Left cardiac atrium (tissue), 4 donors: ENCODE results near the gene S100P. TPM values are rescaled to one million over a fixed set of nuclear protein-coding genes. Genes with fewer than 3 reads are reported as not detected.
"Not testable (repeated sequence)": the region's sequence is repeated elsewhere in the genome, so short reads cannot be mapped to it uniquely, and the experiment has no call there.

Experiments
- ATAC-seq, 2 donors: fragments of 200-7000 bp; cut with Tn5 transposase; one replicate each; pipeline ENCODE4 v1.9.1; 2020; ENCODE audit warnings: mild to moderate bottlenecking in 2 of 2, moderate library complexity in 2 of 2
- DNase-seq: peaks from one replicate; pipeline ENCODE4 v3.0.0-alpha.2; 2020
- intact Hi-C, 2 donors: fragments of 100-400 bp; cut with DNase I; formaldehyde crosslinking; loops; one replicate each; pipeline versions ENCODE4 v1.14.1 to v1.15.1; 2022 to 2023
- total RNA-seq, 2 donors: library from RNA; stranded (reverse); fragmentation: NEBNext Ultra II Directional; extraction: Animal tissue kit (Norgen Biotek cat#: 25700); gene quantifications; one replicate each; pipeline ENCODE4 v1.2.1, GENCODE V29; 2021
- donor health status: DM: no; HTN: yes; CAD: no.
- donor health status: DM: no; HTN: yes; CAD: no; lungs with severe emphysema.
- donor health status: DM: yes; HTN: yes; CAD: no.
- donor health status: Dilated cardiomyopathy.

The S100P gene
- total RNA-seq, 2 donors from 2014 or later, result 0.38 to 1.9 TPM

DNA sequence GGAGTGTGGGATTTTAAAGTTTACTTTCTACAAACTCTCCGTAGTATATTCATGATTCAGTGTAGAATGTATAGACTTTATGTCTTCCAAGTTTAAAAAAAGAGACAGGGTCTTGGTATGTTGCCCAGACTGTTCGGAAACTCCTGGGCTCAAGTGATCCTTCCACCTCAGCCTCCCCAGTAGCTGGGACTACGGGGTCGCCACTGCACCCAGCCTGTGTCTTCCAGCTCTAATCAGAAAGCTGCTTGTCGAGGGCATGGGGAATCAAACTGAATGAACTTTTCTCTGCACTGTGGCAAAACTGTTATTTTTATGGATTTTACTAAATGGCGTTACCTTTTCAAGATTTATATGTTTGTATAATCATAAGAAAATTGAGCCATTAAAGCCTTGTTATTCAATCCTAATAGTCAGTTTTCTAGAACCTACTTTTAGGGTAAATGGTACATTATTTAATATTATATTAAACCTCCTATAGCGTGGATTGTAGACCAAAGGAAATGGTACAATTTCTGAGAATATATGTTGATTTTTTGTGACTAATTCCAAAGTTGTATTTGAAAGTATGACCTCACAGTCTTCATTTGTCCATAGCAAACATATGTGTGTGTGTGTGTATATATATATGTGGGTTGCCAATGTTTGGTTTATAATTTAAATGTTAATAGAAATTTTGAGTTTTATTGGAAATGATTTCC is 23.4 kb downstream of the S100P start:
- no peak for ATAC-seq
- no peak for DNase-seq
- intact Hi-C loops, result no loop called here

DNA sequence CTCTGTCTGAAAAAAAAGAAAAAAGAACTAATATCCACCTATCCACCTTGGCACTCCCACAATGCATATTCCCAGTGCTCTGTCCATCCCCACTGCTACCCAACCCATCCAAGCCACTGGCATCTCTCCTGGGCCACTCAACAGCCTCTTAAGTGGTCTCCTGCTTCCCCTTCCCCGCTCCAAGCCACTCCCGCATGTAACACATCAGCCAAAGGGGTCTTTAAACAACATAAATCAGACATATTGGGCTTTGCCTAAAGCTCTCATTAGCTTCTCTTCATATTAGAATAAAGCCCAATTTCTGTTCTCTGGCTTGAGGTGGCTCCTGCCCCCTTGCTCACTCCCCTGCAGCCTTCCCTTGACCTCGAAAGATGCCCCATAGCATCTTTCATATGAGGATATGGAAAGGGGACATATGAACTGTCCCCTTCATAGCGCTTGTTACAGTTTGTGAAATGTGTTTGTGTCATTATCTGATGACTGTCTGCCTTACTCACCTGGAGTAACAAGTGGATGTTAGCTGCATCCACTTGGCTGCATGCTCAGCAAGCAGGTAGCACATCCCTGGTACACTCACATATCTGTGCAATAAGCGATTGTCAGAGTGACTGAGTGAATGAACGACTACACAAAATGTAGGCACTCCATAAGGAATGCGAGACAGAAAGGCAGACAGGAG is 25.4 kb downstream of the S100P start:
- intact Hi-C loops, result no loop called here
- ATAC-seq, result no peak
- no peak for DNase-seq

DNA sequence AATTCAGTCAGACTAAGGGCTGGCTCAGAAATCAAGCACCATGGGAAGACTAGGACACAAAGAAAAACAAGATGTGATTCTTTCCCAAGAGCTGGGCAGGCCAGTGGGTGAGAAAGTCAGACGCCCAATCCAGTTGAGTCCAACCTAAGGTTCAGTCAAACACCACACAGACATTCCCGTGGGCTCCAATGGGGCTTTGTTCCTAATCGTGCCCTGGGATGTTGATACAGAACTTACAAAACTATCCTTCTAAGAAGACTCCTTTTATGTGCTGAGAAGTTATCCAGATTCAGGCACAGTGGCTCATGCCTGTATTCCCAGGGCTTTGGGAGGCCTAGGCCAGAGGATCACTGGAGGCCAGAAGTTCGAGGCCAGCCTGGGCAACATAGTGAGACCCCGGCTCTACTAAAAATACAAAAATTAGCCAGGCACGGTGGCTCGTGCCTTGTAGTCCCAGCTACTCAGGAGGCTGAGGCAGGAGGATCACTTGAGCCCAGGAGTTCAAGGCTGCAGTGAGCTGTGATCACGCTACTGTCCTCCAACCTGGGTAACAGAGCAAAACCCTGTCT is 26.0 kb downstream of the S100P start:
- intact Hi-C loops, result loop anchor here (2.0 to 10.0 kb wide), 4 partner anchors 153 to 355 kb away; no protein-coding TSS in a partner anchor
- DNase-seq, result no peak
- no peak for ATAC-seq

DNA sequence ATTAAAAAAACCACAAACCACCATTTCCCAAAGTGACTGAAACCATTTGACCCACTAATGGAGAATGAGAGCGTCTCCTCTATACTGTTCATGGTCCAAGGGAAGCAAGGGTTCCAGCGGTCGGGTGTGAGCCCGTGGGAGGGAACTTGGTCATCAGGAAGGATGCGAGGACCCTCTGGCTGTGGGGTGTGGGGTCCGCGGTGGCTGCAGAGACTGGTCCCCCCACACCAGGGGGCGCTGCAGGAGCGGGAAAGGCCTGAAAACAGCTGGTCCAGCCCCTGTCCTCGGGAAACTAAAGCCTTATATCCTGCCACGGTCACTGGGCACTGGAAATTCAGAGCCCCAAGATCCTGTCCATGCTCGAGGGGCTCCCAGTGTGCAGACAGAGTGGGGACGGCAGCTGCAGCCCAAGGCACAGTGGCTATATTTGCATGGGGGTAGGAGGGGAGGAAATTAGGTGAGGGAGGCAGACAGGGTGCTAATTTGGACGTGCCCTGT is 26.6 kb downstream of the S100P start:
- ATAC-seq (peak; percentile 56 to 67), DNase-seq (peak; percentile 89)
- intact Hi-C loops, result loop anchor here (2.0 to 10.0 kb wide), 4 partner anchors 153 to 355 kb away; no protein-coding TSS in a partner anchor

GRCh38 chr4:6721121-6721520 is 27.4 kb downstream of the S100P start:
- no peak for ATAC-seq
- intact Hi-C loops, result loop anchor here (2.0 to 10.0 kb wide), 4 partner anchors 152 to 354 kb away; no protein-coding TSS in a partner anchor
- DNase-seq, result no peak

GRCh38 chr4:6722891-6723290 is 29.2 kb downstream of the S100P start:
- no peak for ATAC-seq
- intact Hi-C loops, result loop anchor here (5.0 to 10.0 kb wide), 3 partner anchors 154 to 352 kb away; no protein-coding TSS in a partner anchor

DNA sequence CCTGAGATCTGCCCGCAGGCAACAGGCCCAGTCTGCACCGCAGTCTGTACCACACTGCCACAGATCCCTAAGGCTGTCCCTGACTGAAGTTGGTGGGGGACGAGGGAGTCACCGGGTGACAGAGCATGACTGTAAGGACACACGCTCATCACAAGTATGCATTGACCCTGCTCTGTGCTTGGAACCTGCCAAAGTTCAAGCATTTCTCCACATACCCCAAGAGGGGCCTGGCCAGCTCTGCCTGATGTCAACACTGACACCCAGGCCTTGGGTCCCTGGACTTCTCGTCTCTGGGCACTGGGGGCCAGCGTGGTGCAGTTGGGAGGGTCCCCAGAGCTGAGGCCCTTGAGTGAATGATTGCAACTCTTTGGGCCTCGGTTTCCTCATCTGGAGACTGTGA is 30.2 kb downstream of the S100P start:
- intact Hi-C loops, result loop anchor here (5.0 to 10.0 kb wide), 3 partner anchors 153 to 351 kb away; no protein-coding TSS in a partner anchor
- ATAC-seq (no peak), DNase-seq (no peak)

More at GRCh38 chr4:6722891-6723290, 29.2 kb downstream of the S100P start:
- DNase-seq, result no peak

DNA sequence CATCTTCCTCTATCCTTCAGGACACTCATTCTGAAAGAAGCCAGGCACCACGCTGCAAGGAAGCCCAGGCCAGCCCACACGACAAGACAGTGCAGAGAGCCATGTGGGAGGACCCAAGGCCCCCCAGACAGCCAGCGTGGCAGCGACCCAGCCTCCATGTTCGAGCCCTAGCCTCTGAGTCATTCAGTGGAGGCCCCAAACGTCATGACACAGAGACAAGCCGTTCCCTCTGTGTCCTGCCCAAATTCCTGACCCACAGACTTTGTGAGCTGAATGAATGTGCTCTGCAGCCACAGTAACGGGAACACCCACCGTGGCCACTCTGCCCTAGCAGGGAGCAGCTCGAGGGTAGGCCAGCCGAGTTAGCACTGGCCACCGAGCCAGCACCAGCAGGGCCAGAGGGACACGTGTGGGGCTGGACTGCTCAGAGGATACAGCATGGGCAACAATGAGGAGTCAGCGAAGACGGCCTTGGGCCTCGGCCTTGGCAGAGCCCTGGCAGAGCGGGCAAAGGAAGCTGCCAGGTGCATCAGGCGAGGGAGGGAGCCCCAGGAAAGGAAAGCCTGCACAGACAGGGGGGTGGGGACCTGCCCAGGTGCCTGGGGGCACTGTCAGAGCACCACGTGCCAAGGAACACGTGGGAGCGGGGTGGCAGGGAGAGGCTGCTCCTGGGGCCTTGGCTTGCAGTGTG is 30.9 kb downstream of the S100P start:
- DNase-seq (no peak), ATAC-seq (no peak)
- intact Hi-C loops, result loop anchor here (5.0 to 10.0 kb wide), 3 partner anchors 153 to 350 kb away; no protein-coding TSS in a partner anchor

- intact Hi-C loops, result loop anchor here in 1 of 2 donors (10.0 kb wide), 1 partner anchor 349 kb away; no protein-coding TSS in a partner anchor
- not testable (repeated sequence) for ATAC-seq, DNase-seq
Measured at GRCh38 chr4:6725427-6725961, 31.8 kb downstream of the S100P start.

- no peak for DNase-seq
- intact Hi-C loops, result loop anchor here in 1 of 2 donors (10.0 kb wide), 1 partner anchor 347 kb away; no protein-coding TSS in a partner anchor
- peak; percentile 47 to 53 for ATAC-seq
Measured at GRCh38 chr4:6727081-6727942, 33.6 kb downstream of the S100P start.

GRCh38 chr4:6727943-6728250 is 34.2 kb downstream of the S100P start:
- intact Hi-C loops, result loop anchor here in 1 of 2 donors (10.0 kb wide), 1 partner anchor 347 kb away; no protein-coding TSS in a partner anchor
- DNase-seq (no peak), ATAC-seq (no peak)

GRCh38 chr4:6728320-6729029 is 34.8 kb downstream of the S100P start:
- intact Hi-C loops, result loop anchor here in 1 of 2 donors (10.0 kb wide), 1 partner anchor 346 kb away; no protein-coding TSS in a partner anchor
- DNase-seq, result no peak
- ATAC-seq, result no peak

GRCh38 chr4:6730603-6731317 is 37.1 kb downstream of the S100P start:
- intact Hi-C loops, result no loop called here
- DNase-seq, result no peak
- no peak for ATAC-seq

GRCh38 chr4:6731318-6731675 is 37.6 kb downstream of the S100P start:
- intact Hi-C loops, result no loop called here
- ATAC-seq (no peak), DNase-seq (no peak)

GRCh38 chr4:6731780-6732179 is 38.1 kb downstream of the S100P start:
- no peak for ATAC-seq
- DNase-seq, result no peak
- intact Hi-C loops, result no loop called here

GRCh38 chr4:6732441-6733357 is 39.0 kb downstream of the S100P start:
- ATAC-seq, result peak; percentile 85 to 96
- intact Hi-C loops, result no loop called here

More at GRCh38 chr4:6732441-6733357, 39.0 kb downstream of the S100P start:
- DNase-seq, result peak; percentile 80
